ENCODE measurements around the gene CLEC20A.

Gene CLEC20A

DNA sequence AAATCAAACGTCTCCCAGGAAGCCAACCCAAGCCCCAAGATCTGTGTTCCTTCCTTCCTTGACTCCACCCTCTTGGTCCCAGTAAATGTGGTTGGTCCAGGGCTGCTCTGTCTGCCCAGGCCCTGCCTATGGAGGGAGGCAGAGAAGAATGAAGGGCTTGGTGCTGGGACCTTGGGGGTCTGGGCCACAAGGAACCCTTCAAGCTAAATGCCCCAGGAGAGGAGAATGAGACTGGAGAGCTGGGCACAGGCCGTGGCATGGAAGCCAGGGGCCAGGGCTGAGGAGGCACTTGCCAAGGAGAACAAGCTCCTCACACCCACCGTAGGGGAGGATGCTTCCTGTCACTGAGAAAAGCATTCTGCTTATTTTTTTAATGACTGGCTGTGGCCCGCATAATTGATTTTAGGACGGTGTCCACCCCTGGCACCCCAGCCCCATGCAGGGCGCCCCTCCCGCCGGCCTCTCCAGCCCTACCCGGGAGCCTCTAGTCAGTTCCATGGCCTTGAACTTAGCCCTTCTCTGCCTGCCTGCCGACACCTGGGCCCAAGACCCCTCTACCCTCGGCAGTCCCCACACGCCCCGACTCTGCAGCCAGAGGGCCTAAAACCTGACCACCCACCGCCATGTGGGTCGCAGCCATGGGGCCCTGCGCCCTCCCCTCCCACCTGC lies 889 bp downstream of the CLEC20A start:
- TF ChIP-seq POLR2A (IDR thresholded peaks at IDR 0.05; ENCODE audit: low read depth, low read length) (no peak), POLR2AphosphoS5 (IDR thresholded peaks at IDR 0.05; ENCODE audit: low read depth, low read length) (no peak), TAF1 (IDR thresholded peaks at IDR 0.05; ENCODE audit: borderline replicate concordance, low read depth, low read length) (no peak)
- FAIRE-seq: no peak
- no peak for DNase-seq (ENCODE audit: insufficient read length)

DNA sequence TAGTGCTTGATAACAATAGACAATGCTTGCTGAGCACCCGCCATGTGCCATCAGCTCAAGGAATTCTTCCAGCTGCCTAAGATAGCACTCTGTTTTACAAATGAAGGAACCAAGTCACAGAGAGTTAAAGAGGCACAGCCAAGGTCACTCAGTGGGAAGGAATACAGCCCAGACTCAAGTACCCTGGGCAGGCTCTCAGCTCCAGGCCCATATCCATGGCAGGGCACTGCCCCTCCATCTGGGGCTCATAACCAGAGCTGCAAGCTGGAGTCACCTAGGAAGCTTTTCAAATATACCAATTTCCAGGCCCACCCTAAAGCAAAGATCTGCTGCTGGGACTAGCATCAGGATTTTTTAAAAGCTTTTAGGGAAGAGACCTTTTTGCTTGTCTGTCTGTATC lies 1.6 kb downstream of the CLEC20A start:
- DNase-seq (ENCODE audit: insufficient read length) (no peak), FAIRE-seq (no peak)
- TF ChIP-seq POLR2AphosphoS5 (IDR thresholded peaks at IDR 0.05; ENCODE audit: low read depth, low read length): no peak
- TF ChIP-seq POLR2A (IDR thresholded peaks at IDR 0.05; ENCODE audit: low read depth, low read length): no peak
- no peak for TF ChIP-seq TAF1 (IDR thresholded peaks at IDR 0.05; ENCODE audit: borderline replicate concordance, low read depth, low read length)

DNA sequence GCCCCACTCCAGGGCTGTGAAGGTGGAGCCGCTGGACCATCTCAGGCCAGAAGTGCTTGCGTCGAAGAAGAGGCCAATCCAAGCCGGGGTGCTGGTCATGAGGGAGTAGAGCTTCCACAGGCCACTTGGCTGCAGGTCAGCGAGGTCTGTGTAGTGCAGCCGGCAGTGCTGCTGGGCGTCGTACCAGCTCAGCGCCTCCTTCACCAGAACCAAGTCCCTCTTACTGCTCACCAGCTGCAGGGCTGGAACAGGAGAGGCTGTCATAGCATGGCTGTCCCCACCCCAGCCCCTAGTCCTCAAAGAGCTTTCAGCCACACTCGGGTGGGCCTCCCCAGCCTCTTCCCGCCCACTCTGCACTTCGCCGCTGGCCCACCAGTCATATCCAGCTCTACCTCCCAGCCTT lies 2.2 kb downstream of the CLEC20A start:
- FAIRE-seq (no peak), DNase-seq (ENCODE audit: insufficient read length) (no peak)
- no peak for TF ChIP-seq TAF1 (IDR thresholded peaks at IDR 0.05; ENCODE audit: borderline replicate concordance, low read depth, low read length)
- no peak for TF ChIP-seq POLR2AphosphoS5 (IDR thresholded peaks at IDR 0.05; ENCODE audit: low read depth, low read length)
- TF ChIP-seq POLR2A (IDR thresholded peaks at IDR 0.05; ENCODE audit: low read depth, low read length): no peak

- DNase-seq (ENCODE audit: insufficient read length): no peak
- TF ChIP-seq TAF1 (IDR thresholded peaks at IDR 0.05; ENCODE audit: borderline replicate concordance, low read depth, low read length) (no peak), POLR2AphosphoS5 (IDR thresholded peaks at IDR 0.05; ENCODE audit: low read depth, low read length) (no peak)
- no peak for FAIRE-seq
Observed at GRCh38 chr1:178493301-178493741, 3.4 kb downstream of the CLEC20A start.

- FAIRE-seq (no peak), DNase-seq (ENCODE audit: insufficient read length) (no peak)
- TF ChIP-seq TAF1 (IDR thresholded peaks at IDR 0.05; ENCODE audit: borderline replicate concordance, low read depth, low read length): no peak
- no peak for TF ChIP-seq POLR2AphosphoS5 (IDR thresholded peaks at IDR 0.05; ENCODE audit: low read depth, low read length)
- TF ChIP-seq POLR2A (IDR thresholded peaks at IDR 0.05; ENCODE audit: low read depth, low read length): no peak
Observed at GRCh38 chr1:178492341-178492740, 4.4 kb downstream of the CLEC20A start.

- TF ChIP-seq POLR2A (IDR thresholded peaks at IDR 0.05; ENCODE audit: low read depth, low read length) (no peak), TAF1 (IDR thresholded peaks at IDR 0.05; ENCODE audit: borderline replicate concordance, low read depth, low read length) (no peak), POLR2AphosphoS5 (IDR thresholded peaks at IDR 0.05; ENCODE audit: low read depth, low read length) (no peak)
- FAIRE-seq (no peak), DNase-seq (ENCODE audit: insufficient read length) (no peak)
Observed at GRCh38 chr1:178491721-178492120, 5.0 kb downstream of the CLEC20A start.

DNA sequence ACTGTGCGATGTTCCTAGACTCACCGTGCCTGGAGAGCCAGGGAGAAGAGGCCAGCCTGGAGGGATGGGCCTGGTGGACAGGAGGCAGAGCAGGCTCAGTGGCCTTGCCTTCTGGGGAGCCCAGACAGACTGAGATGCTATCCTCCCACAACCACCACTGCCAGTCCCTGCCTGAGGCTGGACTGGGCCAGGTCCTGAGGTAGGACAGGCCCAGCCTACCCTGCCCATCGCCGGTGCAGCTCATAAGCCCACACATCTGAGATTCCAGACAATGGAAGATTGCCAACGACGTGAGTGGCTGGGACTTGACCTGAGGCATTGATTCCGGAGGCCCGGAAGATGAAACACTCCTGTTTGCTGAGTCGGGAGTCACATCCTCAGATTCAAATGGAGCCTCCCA lies 5.8 kb downstream of the CLEC20A start:
- no peak for TF ChIP-seq TAF1 (IDR thresholded peaks at IDR 0.05; ENCODE audit: borderline replicate concordance, low read depth, low read length)
- no peak for TF ChIP-seq POLR2A (IDR thresholded peaks at IDR 0.05; ENCODE audit: low read depth, low read length)
- no peak for TF ChIP-seq POLR2AphosphoS5 (IDR thresholded peaks at IDR 0.05; ENCODE audit: low read depth, low read length)
- DNase-seq (ENCODE audit: insufficient read length) (no peak), FAIRE-seq (no peak)

GRCh38 chr1:178490136-178490535 lies 6.6 kb downstream of the CLEC20A start:
- DNase-seq (ENCODE audit: insufficient read length): no peak
- TF ChIP-seq POLR2AphosphoS5 (IDR thresholded peaks at IDR 0.05; ENCODE audit: low read depth, low read length): no peak
- no peak for TF ChIP-seq TAF1 (IDR thresholded peaks at IDR 0.05; ENCODE audit: borderline replicate concordance, low read depth, low read length)
- no peak for TF ChIP-seq POLR2A (IDR thresholded peaks at IDR 0.05; ENCODE audit: low read depth, low read length)
- no peak for FAIRE-seq

DNA sequence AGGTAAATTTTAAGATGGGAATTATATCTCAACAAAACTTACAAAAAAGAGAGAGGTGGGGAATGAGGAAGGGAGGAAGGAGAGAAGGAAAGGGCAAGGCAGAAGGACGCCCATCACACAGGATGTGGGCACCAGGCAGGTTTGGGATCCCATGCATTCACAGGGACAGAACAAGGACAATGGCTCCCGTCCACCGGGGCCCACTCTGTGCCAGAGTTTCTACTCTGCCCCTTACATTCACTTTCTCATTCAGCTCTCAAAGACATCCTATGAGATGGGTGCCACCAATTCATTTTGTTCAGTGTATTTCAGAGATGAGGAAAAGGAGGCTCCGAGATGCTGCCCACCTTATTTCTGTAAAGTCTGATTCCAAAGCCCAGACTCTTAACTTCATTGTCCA lies 7.4 kb downstream of the CLEC20A start:
- FAIRE-seq (no peak), DNase-seq (ENCODE audit: insufficient read length) (no peak)
- TF ChIP-seq TAF1 (IDR thresholded peaks at IDR 0.05; ENCODE audit: borderline replicate concordance, low read depth, low read length) (no peak), POLR2A (IDR thresholded peaks at IDR 0.05; ENCODE audit: low read depth, low read length) (no peak), POLR2AphosphoS5 (IDR thresholded peaks at IDR 0.05; ENCODE audit: low read depth, low read length) (no peak)

- FAIRE-seq: no peak
- no peak for DNase-seq (ENCODE audit: insufficient read length)
- no peak for TF ChIP-seq POLR2AphosphoS5 (IDR thresholded peaks at IDR 0.05; ENCODE audit: low read depth, low read length)
- TF ChIP-seq TAF1 (IDR thresholded peaks at IDR 0.05; ENCODE audit: borderline replicate concordance, low read depth, low read length): no peak
- TF ChIP-seq POLR2A (IDR thresholded peaks at IDR 0.05; ENCODE audit: low read depth, low read length): no peak
Observed at GRCh38 chr1:178488393-178488792, 8.4 kb downstream of the CLEC20A start.

GRCh38 chr1:178487070-178487615 lies 9.6 kb downstream of the CLEC20A start:
- no peak for FAIRE-seq
- TF ChIP-seq TAF1 (IDR thresholded peaks at IDR 0.05; ENCODE audit: borderline replicate concordance, low read depth, low read length): no peak
- no peak for TF ChIP-seq POLR2AphosphoS5 (IDR thresholded peaks at IDR 0.05; ENCODE audit: low read depth, low read length)
- TF ChIP-seq POLR2A (IDR thresholded peaks at IDR 0.05; ENCODE audit: low read depth, low read length): no peak
- no peak for DNase-seq (ENCODE audit: insufficient read length)

All from GM12892 (cell line).